Measurements from ENCODE around the gene MTMR4.

GRCh38 chr17:58447039-58447975, 67.1 kb downstream of the MTMR4 start:
- TF ChIP-seq CTCF (IDR thresholded peaks at IDR 0.05; ENCODE audit: poor library complexity) = peak; percentile 71
- TF ChIP-seq EZH2 (IDR thresholded peaks at IDR 0.05; ENCODE audit: borderline replicate concordance) = no peak
- TF ChIP-seq EZH2phosphoT487 (IDR thresholded peaks at IDR 0.05; ENCODE audit: low read depth, severe bottlenecking, unreplicated experiment) = no peak
